A549 (cell line): Measurements from ENCODE around the gene FOXS1.

Experiments used
- CEBPB ChIP-seq, 2 experiments: fragments of >200 bp in 1 of 2; sonication (Bioruptor Twin) in 1 of 2; formaldehyde crosslinking in 1 of 2; IDR thresholded peaks; 2 replicates each; pipeline ENCODE4 v1.6.1; 2012 to 2016
- TF ChIP-seq, protein P1 (sequence below): IDR thresholded peaks from 2 replicates; pipeline ENCODE4 v1.6.1; 2012
- TF ChIP-seq, protein P2 (sequence below): fragments of >200 bp; sonication (Bioruptor Twin); formaldehyde crosslinking; IDR thresholded peaks from 3 replicates; pipeline ENCODE4 v1.5.1; 2016

DNA sequence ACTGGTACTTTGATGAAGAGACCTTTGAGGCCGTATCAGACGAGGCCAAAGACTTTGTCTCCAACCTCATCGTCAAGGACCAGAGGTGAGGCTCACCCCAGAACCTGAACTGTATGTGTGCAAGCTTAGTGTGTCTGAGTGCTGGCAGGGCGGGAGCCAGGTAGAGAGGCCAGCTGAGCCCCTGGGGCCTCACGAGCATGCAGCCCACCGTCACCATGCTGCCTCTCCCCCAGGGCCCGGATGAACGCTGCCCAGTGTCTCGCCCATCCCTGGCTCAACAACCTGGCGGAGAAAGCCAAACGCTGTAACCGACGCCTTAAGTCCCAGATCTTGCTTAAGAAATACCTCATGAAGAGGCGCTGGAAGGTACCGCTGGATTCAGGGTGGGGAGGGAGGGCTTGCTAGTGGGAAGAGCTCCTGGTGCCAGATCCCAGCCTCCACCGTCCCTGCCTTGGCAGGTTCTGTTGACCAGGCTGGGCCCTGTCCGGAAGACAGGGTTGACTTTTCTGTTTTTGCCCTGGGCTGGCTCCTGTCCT, 13.6 kb downstream of the FOXS1 start:
- TF ChIP-seq CEBPB (IDR thresholded peaks at IDR 0.05), result no peak
- TF ChIP-seq, protein P1, sequence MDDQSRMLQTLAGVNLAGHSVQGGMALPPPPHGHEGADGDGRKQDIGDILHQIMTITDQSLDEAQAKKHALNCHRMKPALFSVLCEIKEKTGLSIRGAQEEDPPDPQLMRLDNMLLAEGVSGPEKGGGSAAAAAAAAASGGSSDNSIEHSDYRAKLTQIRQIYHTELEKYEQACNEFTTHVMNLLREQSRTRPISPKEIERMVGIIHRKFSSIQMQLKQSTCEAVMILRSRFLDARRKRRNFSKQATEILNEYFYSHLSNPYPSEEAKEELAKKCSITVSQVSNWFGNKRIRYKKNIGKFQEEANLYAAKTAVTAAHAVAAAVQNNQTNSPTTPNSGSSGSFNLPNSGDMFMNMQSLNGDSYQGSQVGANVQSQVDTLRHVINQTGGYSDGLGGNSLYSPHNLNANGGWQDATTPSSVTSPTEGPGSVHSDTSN, result no peak
- TF ChIP-seq, protein P2, sequence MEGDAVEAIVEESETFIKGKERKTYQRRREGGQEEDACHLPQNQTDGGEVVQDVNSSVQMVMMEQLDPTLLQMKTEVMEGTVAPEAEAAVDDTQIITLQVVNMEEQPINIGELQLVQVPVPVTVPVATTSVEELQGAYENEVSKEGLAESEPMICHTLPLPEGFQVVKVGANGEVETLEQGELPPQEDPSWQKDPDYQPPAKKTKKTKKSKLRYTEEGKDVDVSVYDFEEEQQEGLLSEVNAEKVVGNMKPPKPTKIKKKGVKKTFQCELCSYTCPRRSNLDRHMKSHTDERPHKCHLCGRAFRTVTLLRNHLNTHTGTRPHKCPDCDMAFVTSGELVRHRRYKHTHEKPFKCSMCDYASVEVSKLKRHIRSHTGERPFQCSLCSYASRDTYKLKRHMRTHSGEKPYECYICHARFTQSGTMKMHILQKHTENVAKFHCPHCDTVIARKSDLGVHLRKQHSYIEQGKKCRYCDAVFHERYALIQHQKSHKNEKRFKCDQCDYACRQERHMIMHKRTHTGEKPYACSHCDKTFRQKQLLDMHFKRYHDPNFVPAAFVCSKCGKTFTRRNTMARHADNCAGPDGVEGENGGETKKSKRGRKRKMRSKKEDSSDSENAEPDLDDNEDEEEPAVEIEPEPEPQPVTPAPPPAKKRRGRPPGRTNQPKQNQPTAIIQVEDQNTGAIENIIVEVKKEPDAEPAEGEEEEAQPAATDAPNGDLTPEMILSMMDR, result no peak
